ENCODE measurements around the gene PPP1CC.
A peak's percentile ranks its signal among the peaks of the same experiment; 100 is the strongest.
"Not testable (repeated sequence)": the region's sequence is repeated elsewhere in the genome, so short reads cannot be mapped to it uniquely, and the experiment has no call there.

PPP1CC gene

GRCh38 chr12:110758922-110759321 lies 16.2 kb upstream of the PPP1CC start:
- DNase-seq = no peak
- intact Hi-C loops (cut with DNase I) = no loop called here

GRCh38 chr12:110756611-110757010 lies 13.9 kb upstream of the PPP1CC start:
- no peak for DNase-seq
- intact Hi-C loops (cut with DNase I) = no loop called here

GRCh38 chr12:110754101-110754793 lies 11.6 kb upstream of the PPP1CC start:
- intact Hi-C loops (cut with DNase I) = no loop called here
- no peak for DNase-seq

- DNase-seq = no peak
- intact Hi-C loops (cut with DNase I) = no loop called here
These were observed 8.2 kb upstream of the PPP1CC start for GRCh38 chr12:110750784-110751461.

- DNase-seq = no peak
- intact Hi-C loops (cut with DNase I) = no loop called here
These were observed 3.9 kb upstream of the PPP1CC start for GRCh38 chr12:110746550-110746949.

- intact Hi-C loops (cut with DNase I) = no loop called here
- DNase-seq = peak in 5 of 42 donors; percentile 20 to 54 (median 23)
These were observed 3.0 kb upstream of the PPP1CC start for GRCh38 chr12:110745542-110746284.

- intact Hi-C loops (cut with DNase I) = no loop called here
- DNase-seq = peak in 9 of 42 donors; percentile 14 to 55 (median 24)
These were observed 2.0 kb upstream of the PPP1CC start for GRCh38 chr12:110744601-110745264.

- intact Hi-C loops (cut with DNase I) = no loop called here
- peak; percentile 51 to 95 (median 86) for DNase-seq
These were observed 1.5 kb upstream of the PPP1CC start for GRCh38 chr12:110744151-110744571.

- intact Hi-C loops (cut with DNase I) = no loop called here
- peak in 40 of 42 donors; percentile 21 to 80 (median 44) for DNase-seq
These were observed 941 bp upstream of the PPP1CC start for GRCh38 chr12:110743571-110744093.

- intact Hi-C loops (cut with DNase I) = no loop called here
- peak in 27 of 42 donors; percentile 15 to 59 (median 34) for DNase-seq
These were observed 484 bp downstream of the PPP1CC start for GRCh38 chr12:110742096-110742717.

- intact Hi-C loops (cut with DNase I) = no loop called here
- peak in 27 of 42 donors; percentile 0 to 60 (median 32) for DNase-seq
These were observed 1.2 kb downstream of the PPP1CC start for GRCh38 chr12:110741341-110742095.

GRCh38 chr12:110739894-110740293 lies 2.8 kb downstream of the PPP1CC start:
- intact Hi-C loops (cut with DNase I) = no loop called here
- DNase-seq = no peak

GRCh38 chr12:110739488-110739887 lies 3.2 kb downstream of the PPP1CC start:
- intact Hi-C loops (cut with DNase I) = no loop called here
- DNase-seq = peak in 1 of 42 donors; percentile 6

GRCh38 chr12:110737532-110737931 lies 5.2 kb downstream of the PPP1CC start:
- intact Hi-C loops (cut with DNase I) = no loop called here

GRCh38 chr12:110737016-110737415 lies 5.7 kb downstream of the PPP1CC start:
- intact Hi-C loops (cut with DNase I) = not testable (repeated sequence)
- peak in 1 of 42 donors; percentile 33 for DNase-seq

More at GRCh38 chr12:110737532-110737931, 5.2 kb downstream of the PPP1CC start:
- peak in 1 of 42 donors; percentile 23 for DNase-seq

GRCh38 chr12:110733900-110734299 lies 8.8 kb downstream of the PPP1CC start:
- DNase-seq = peak in 1 of 42 donors; percentile 18
- intact Hi-C loops (cut with DNase I) = no loop called here

GRCh38 chr12:110733089-110733715 lies 9.5 kb downstream of the PPP1CC start:
- peak in 1 of 42 donors; percentile 35 for DNase-seq
- intact Hi-C loops (cut with DNase I) = no loop called here
